K562 (cell line): Measurements from ENCODE around the gene ZNF213. TPM values are rescaled to one million over a fixed set of nuclear protein-coding genes. Genes with fewer than 3 reads are reported as not detected.

Experiments
- ATAC-seq: fragments of 200-7000 bp; cut with Tn5 transposase; 3 replicates; pipeline ENCODE4 v1.9.1; 2020; ENCODE audit warnings: moderate library complexity
- BruUV-seq: library from RNA; stranded (reverse); fragments of 400-500 nt; replicated peaks from 2 replicates; lab custom pipeline; 2021; lab: Mats Ljungman, UMichigan
- CTCF ChIA-PET: fragments of 300-600 bp; formaldehyde crosslinking; extraction: SDS; loops from one replicate; lab custom pipeline; 2021; ENCODE audit warnings: low intra/inter-chr PET ratio; lab: Yijun Ruan, JAX
- POLR2A ChIA-PET: fragments of 300-600, 350-650 bp; sonication (Branson Sonifier 250); formaldehyde crosslinking; extraction: SDS; loops from one replicate; lab custom pipeline; 2021; ENCODE audit warnings: antibody characterized with exemption, inconsistent platforms; lab: Yijun Ruan, JAX
- DNase-seq, 4 experiments: peaks; one replicate each; pipeline versions ENCODE4 v3.0.0 to v3.0.0-alpha.2; 2011 to 2018; ENCODE audit warnings: low spot score in 3 of 4, mixed read lengths in 3 of 4; ENCODE audit errors: extremely low read depth in 1 of 4
- FAIRE-seq: peaks from 2 replicates; lab custom pipeline; 2011; peaks lifted over from hg19 to GRCh38; lab: Jason Lieb, UNC
- H2AFZ ChIP-seq: 2 replicates; pipeline ENCODE4 v1.6.0; 2011; ENCODE audit warnings: low read depth, low read length, control low read depth, inconsistent platforms
- H3K27ac ChIP-seq: fragments of 200-600 bp; 3 replicates; pipeline ENCODE4 v1.8.0; 2011; ENCODE audit warnings: low read depth, mild to moderate bottlenecking, control low read depth, inconsistent platforms, low read length, moderate library complexity, mixed read lengths; ENCODE audit errors: extremely low read depth
- H3K27me3 ChIP-seq, 2 experiments: fragments of 300-600 bp in 1 of 2; 2 replicates in 1 of 2; 3 replicates in 1 of 2; pipeline versions ENCODE4 v1.6.0 to v1.8.0; 2011; ENCODE audit warnings: inconsistent platforms in 2 of 2, low read length in 2 of 2, mild to moderate bottlenecking in 1 of 2, mixed read lengths in 1 of 2, moderate library complexity in 1 of 2; ENCODE audit not compliant: control insufficient read depth in 2 of 2, insufficient read depth in 2 of 2
- H3K36me3 ChIP-seq: fragments of 300-600 bp; 3 replicates; pipeline ENCODE4 v1.8.0; 2011; ENCODE audit warnings: mild to moderate bottlenecking, low read length, inconsistent platforms; ENCODE audit not compliant: control insufficient read depth, insufficient read depth
- H3K4me1 ChIP-seq, 2 experiments: fragments of 200-600 bp in 1 of 2; replicated peaks in 1 of 2; 2 replicates in 1 of 2; 3 replicates in 1 of 2; pipeline versions ENCODE4 v1.5.1 to v1.8.0; 2011; ENCODE audit warnings: inconsistent platforms in 2 of 2, low read length in 2 of 2, mild to moderate bottlenecking in 1 of 2, mixed read lengths in 1 of 2, moderate library complexity in 1 of 2; ENCODE audit not compliant: control insufficient read depth in 2 of 2, insufficient read depth in 2 of 2
- H3K4me2 ChIP-seq: 2 replicates; pipeline ENCODE4 v1.6.1; 2011; ENCODE audit warnings: low read length, control low read depth, inconsistent platforms, mixed read lengths; ENCODE audit not compliant: insufficient read depth
- H3K4me3 ChIP-seq: fragments of 200-600 bp; sonication (generic), shearing (Covaris generic); 2 replicates; pipeline ENCODE4 v1.5.1; 2016; ENCODE audit warnings: control low read depth, inconsistent platforms
- H3K79me2 ChIP-seq: fragments of 200-600 bp; 3 replicates; pipeline ENCODE4 v1.8.0; 2011; ENCODE audit warnings: low read length, inconsistent platforms; ENCODE audit not compliant: control insufficient read depth, insufficient read depth
- H3K9ac ChIP-seq, 2 experiments: 2 replicates each; pipeline versions ENCODE4 v1.6.0 to v1.6.1; 2011; ENCODE audit warnings: low read depth in 2 of 2, low read length in 2 of 2, control low read depth in 1 of 2, inconsistent platforms in 1 of 2, mild to moderate bottlenecking in 1 of 2, mixed read lengths in 1 of 2; ENCODE audit not compliant: insufficient read depth in 1 of 2
- H3K9me1 ChIP-seq: one replicate; pipeline ENCODE4 v1.6.0; 2011; ENCODE audit warnings: inconsistent platforms, mild to moderate bottlenecking, low read length, moderate library complexity; ENCODE audit not compliant: control insufficient read depth, insufficient read depth
- H3K9me3 ChIP-seq: replicated peaks from 2 replicates; pipeline ENCODE4 v1.5.1; 2011; ENCODE audit warnings: low read depth, low read length, inconsistent platforms; ENCODE audit not compliant: control insufficient read depth, insufficient read depth
- H4K20me1 ChIP-seq: replicated peaks from 2 replicates; pipeline ENCODE4 v1.6.1; 2011; ENCODE audit warnings: low read length, inconsistent platforms, mixed read lengths; ENCODE audit not compliant: control insufficient read depth, insufficient read depth
- ATF1 ChIP-seq, 2 experiments: fragments of 450-650 bp in 1 of 2; IDR thresholded peaks; 2 replicates each; pipeline ENCODE4 v1.6.1; 2016; ENCODE audit warnings: missing compliant biosample characterization in 1 of 2, missing genetic modification characterization in 1 of 2
- BRF1 ChIP-seq: IDR thresholded peaks from 3 replicates; pipeline ENCODE4 v1.6.1; 2011; ENCODE audit warnings: borderline replicate concordance, mild to moderate bottlenecking; ENCODE audit not compliant: insufficient read length; ENCODE audit errors: extremely low read depth
- E2F6 ChIP-seq, 2 experiments: IDR thresholded peaks; 2 replicates each; pipeline ENCODE4 v1.6.1; 2011; ENCODE audit warnings: borderline replicate concordance in 1 of 2, control low read depth in 1 of 2, low read depth in 1 of 2, low read length in 1 of 2, mild to moderate bottlenecking in 1 of 2, mixed read lengths in 1 of 2, moderate library complexity in 1 of 2; ENCODE audit not compliant: insufficient read depth in 1 of 2, insufficient read length in 1 of 2, poor library complexity in 1 of 2, severe bottlenecking in 1 of 2; ENCODE audit errors: extremely low read depth in 1 of 2
- L3MBTL2 ChIP-seq: fragments of 450-650 bp; IDR thresholded peaks from 2 replicates; pipeline ENCODE4 v1.6.1; 2016; ENCODE audit warnings: mild to moderate bottlenecking, moderate library complexity
- PHF8 ChIP-seq: fragments of 200-600 bp; sonication (generic); IDR thresholded peaks from 2 replicates; pipeline ENCODE4 v1.6.1; 2012; ENCODE audit warnings: mixed run types, mild to moderate bottlenecking, inconsistent platforms, low read length, moderate library complexity, borderline replicate concordance
- ZNF408 ChIP-seq: fragments of 250-450 bp; sonication (Bioruptor Pico); IDR thresholded peaks from 2 replicates; pipeline ENCODE4 v1.4.0; 2020; ENCODE audit warnings: low read depth, mild to moderate bottlenecking, moderate library complexity
- WGBS: fragments of 100-300 bp; shearing (Covaris generic); methylation state at CpG from one replicate; pipeline ENCODE4 v1.1.6; 2016; ENCODE audit warnings: low coverage, mixed read lengths; ENCODE audit not compliant: insufficient coverage; ENCODE audit errors: missing lambda C conversion rate; 5-methylcytosine and 5-hydroxymethylcytosine counted together
- in situ Hi-C: fragments of 300-500 bp; cut with MboI; formaldehyde crosslinking; loops from 4 replicates; pipeline ENCODE4 v1.15.0; 2018; ENCODE audit warnings: inconsistent platforms, mixed read lengths
- intact Hi-C: fragments of 100-400 bp; cut with micrococcal nuclease; formaldehyde crosslinking; loops from 2 replicates; pipeline ENCODE4 v1.14.2; 2022
- polyA plus RNA-seq, 8 experiments: library from polyadenylated mRNA; depleted of rRNA in 4 of 8; stranded (reverse) in 5 of 8; unstranded in 3 of 8; fragments of >200 nt; fragmentation: Nextera tagmentation in 2 of 8; fragmentation: Illumina TruSeq in 1 of 8; extraction: Ambion mirVana in 2 of 8; extraction: Trizol in 1 of 8; gene quantifications; 2 replicates each; pipeline versions ENCODE4 v1.2.1 to v1.2.3, GENCODE V29; 2011 to 2014; ENCODE audit warnings: inconsistent platforms in 1 of 8, missing spikeins in 1 of 8
- total RNA-seq, 7 experiments: library from RNA; depleted of rRNA in 6 of 7; stranded (reverse); fragments of >200 nt in 6 of 7; fragmentation: Illumina TruSeq in 2 of 7; extraction: Trizol in 2 of 7; gene quantifications; 2 replicates each; pipeline versions ENCODE4 v1.2.1 to v1.2.3, GENCODE V29; 2011 to 2021; ENCODE audit warnings: low replicate concordance in 1 of 7
- TF ChIP-seq, protein P1 (sequence below), 3 experiments: fragments of 200-800 bp in 1 of 3; fragments of 250-450 bp in 1 of 3; fragments of 450-650 bp in 1 of 3; sonication (Bioruptor Pico) in 1 of 3; sonication (Bioruptor generic) in 1 of 3; formaldehyde crosslinking in 1 of 3; IDR thresholded peaks; 2 replicates each; pipeline versions ENCODE4 v1.6.1 to v1.8.0; 2016 to 2022; ENCODE audit warnings: mild to moderate bottlenecking in 2 of 3, missing genetic modification characterization in 2 of 3, missing compliant biosample characterization in 1 of 3, moderate library complexity in 1 of 3
- TF ChIP-seq, protein P2 (sequence below), 3 experiments: IDR thresholded peaks in 2 of 3; conservative IDR thresholded peaks in 1 of 3; 2 replicates each; pipeline ENCODE4 v1.5.1; 2011 to 2012; ENCODE audit warnings: low read length in 3 of 3, mild to moderate bottlenecking in 3 of 3, control low read depth in 2 of 3, improper control_type of control experiment in 1 of 3, inconsistent platforms in 1 of 3, low read depth in 1 of 3, mixed read lengths in 1 of 3, moderate library complexity in 1 of 3; ENCODE audit not compliant: insufficient read depth in 2 of 3
- TF ChIP-seq, protein P3 (sequence below): fragments of 450-650 bp; formaldehyde crosslinking; IDR thresholded peaks from 2 replicates; pipeline ENCODE4 v1.4.0; 2020; ENCODE audit warnings: mild to moderate bottlenecking, moderate library complexity

Gene ZNF213
- total and polyA plus RNA-seq, 9 of the 15 experiments (the other 6 are each of a cell fraction or from before 2014, with no cell fraction given): 0.49 to 10.0 (median 1.8) TPM

GRCh38 chr16:3094289-3095027 is 40.4 kb upstream of the ZNF213 start:
- Histone ChIP-seq H4K20me1 (no peaks in the 10 kb centered on the region), H3K27ac (no peak overlapping the region), H3K36me3 (no peaks in the 10 kb centered on the region), H3K9me3 (no peaks in the 10 kb centered on the region), H3K9ac (no peak overlapping the region), H3K4me2 (no peak overlapping the region; the same call in 1 of the 2 replicates), H3K4me3 (no peak overlapping the region), H2AFZ (no peak overlapping the region), H3K9me1 (no peaks in the 10 kb centered on the region), H3K79me2 (no peaks in the 10 kb centered on the region), H3K4me1 (peaks cover 3 to 36% of the 10 kb centered on the region in 2 experiments; a peak in 4 of 5 replicates), H3K27me3 (peaks cover 2 to 21% of the 10 kb centered on the region in 2 experiments; a peak in 2 of 5 replicates)
- in situ Hi-C loops: no loop called here
- peak; percentile 66 to 80 (median 68) for DNase-seq
- CTCF ChIA-PET: interaction anchor here (0.7 to 0.8 kb wide), 2 partner anchors 35 to 56 kb away, joined by 4 to 5 read pairs; no protein-coding TSS in a partner anchor
- 32% methylated on average over 22 of the region's 22 CpGs for WGBS
- intact Hi-C loops: loop anchor here (2.0 kb wide), 1 partner anchor 30 kb away; no protein-coding TSS in a partner anchor
- ATAC-seq: peak; percentile 85
- POLR2A ChIA-PET: interaction anchor here (0.7 kb wide), 1 partner anchor 34 kb away, joined by 3 read pairs; no protein-coding TSS in a partner anchor
- FAIRE-seq: peak; percentile 89
- no TSS peak for BruUV-seq
- TF ChIP-seq, protein P1, sequence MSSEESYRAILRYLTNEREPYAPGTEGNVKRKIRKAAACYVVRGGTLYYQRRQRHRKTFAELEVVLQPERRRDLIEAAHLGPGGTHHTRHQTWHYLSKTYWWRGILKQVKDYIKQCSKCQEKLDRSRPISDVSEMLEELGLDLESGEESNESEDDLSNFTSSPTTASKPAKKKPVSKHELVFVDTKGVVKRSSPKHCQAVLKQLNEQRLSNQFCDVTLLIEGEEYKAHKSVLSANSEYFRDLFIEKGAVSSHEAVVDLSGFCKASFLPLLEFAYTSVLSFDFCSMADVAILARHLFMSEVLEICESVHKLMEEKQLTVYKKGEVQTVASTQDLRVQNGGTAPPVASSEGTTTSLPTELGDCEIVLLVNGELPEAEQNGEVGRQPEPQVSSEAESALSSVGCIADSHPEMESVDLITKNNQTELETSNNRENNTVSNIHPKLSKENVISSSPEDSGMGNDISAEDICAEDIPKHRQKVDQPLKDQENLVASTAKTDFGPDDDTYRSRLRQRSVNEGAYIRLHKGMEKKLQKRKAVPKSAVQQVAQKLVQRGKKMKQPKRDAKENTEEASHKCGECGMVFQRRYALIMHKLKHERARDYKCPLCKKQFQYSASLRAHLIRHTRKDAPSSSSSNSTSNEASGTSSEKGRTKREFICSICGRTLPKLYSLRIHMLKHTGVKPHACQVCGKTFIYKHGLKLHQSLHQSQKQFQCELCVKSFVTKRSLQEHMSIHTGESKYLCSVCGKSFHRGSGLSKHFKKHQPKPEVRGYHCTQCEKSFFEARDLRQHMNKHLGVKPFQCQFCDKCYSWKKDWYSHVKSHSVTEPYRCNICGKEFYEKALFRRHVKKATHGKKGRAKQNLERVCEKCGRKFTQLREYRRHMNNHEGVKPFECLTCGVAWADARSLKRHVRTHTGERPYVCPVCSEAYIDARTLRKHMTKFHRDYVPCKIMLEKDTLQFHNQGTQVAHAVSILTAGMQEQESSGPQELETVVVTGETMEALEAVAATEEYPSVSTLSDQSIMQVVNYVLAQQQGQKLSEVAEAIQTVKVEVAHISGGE (CRISPR knock-in tag; IDR thresholded peaks at IDR 0.05): 0 out of 6 replicates have a peak, but pooled peaks of 1 of the 3 experiments have one; percentile 24
- TF ChIP-seq, protein P2, sequence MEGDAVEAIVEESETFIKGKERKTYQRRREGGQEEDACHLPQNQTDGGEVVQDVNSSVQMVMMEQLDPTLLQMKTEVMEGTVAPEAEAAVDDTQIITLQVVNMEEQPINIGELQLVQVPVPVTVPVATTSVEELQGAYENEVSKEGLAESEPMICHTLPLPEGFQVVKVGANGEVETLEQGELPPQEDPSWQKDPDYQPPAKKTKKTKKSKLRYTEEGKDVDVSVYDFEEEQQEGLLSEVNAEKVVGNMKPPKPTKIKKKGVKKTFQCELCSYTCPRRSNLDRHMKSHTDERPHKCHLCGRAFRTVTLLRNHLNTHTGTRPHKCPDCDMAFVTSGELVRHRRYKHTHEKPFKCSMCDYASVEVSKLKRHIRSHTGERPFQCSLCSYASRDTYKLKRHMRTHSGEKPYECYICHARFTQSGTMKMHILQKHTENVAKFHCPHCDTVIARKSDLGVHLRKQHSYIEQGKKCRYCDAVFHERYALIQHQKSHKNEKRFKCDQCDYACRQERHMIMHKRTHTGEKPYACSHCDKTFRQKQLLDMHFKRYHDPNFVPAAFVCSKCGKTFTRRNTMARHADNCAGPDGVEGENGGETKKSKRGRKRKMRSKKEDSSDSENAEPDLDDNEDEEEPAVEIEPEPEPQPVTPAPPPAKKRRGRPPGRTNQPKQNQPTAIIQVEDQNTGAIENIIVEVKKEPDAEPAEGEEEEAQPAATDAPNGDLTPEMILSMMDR (IDR thresholded peaks at IDR 0.05 in 2 of 3, conservative IDR thresholded peaks at IDR 0.05 in 1 of 3; ENCODE audit: insufficient read depth in 2 of 3, low read depth in 1 of 3, low read length in 3 of 3): peak; percentile 84 to 88 (median 86)
- TF ChIP-seq BRF1 (no peak), E2F6 (IDR thresholded peaks at IDR 0.05; ENCODE audit: borderline replicate concordance in 1 of 2, extremely low read depth in 1 of 2, insufficient read depth in 1 of 2, insufficient read length in 1 of 2, low read depth in 1 of 2, low read length in 1 of 2, poor library complexity in 1 of 2, severe bottlenecking in 1 of 2) (peak in 1 of 2 experiments; percentile 28), ATF1 (CRISPR knock-in tag; IDR thresholded peaks at IDR 0.05) (no peak), ATF1 (tag; IDR thresholded peaks at IDR 0.05) (0 out of 2 replicates have a peak, but pooled peaks have one; percentile 9), PHF8 (no peak), ZNF408 (CRISPR knock-in tag) (no peak), L3MBTL2 (peak; percentile 49; the same call in 1 of the 2 replicates)
- TF ChIP-seq, protein P3, sequence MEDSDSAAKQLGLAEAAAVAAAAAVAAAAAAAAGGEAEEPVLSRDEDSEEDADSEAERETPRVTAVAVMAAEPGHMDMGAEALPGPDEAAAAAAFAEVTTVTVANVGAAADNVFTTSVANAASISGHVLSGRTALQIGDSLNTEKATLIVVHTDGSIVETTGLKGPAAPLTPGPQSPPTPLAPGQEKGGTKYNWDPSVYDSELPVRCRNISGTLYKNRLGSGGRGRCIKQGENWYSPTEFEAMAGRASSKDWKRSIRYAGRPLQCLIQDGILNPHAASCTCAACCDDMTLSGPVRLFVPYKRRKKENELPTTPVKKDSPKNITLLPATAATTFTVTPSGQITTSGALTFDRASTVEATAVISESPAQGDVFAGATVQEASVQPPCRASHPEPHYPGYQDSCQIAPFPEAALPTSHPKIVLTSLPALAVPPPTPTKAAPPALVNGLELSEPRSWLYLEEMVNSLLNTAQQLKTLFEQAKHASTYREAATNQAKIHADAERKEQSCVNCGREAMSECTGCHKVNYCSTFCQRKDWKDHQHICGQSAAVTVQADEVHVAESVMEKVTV (CRISPR knock-in tag): peak; percentile 51; the same call in 1 of the 2 replicates
